GM20431 (cell line): ENCODE measurements around the gene PER2.
"Not testable (repeated sequence)": the region's sequence is repeated elsewhere in the genome, so short reads cannot be mapped to it uniquely, and the experiment has no call there.

Source experiments
- in situ Hi-C: fragments of 300-500 bp; cut with MseI, MboI; formaldehyde crosslinking; loops from one replicate; pipeline ENCODE4 v1.15.0; 2020; ENCODE audit warnings: low sequenced_read_pairs; ENCODE audit not compliant: unreplicated experiment

PER2 gene

DNA sequence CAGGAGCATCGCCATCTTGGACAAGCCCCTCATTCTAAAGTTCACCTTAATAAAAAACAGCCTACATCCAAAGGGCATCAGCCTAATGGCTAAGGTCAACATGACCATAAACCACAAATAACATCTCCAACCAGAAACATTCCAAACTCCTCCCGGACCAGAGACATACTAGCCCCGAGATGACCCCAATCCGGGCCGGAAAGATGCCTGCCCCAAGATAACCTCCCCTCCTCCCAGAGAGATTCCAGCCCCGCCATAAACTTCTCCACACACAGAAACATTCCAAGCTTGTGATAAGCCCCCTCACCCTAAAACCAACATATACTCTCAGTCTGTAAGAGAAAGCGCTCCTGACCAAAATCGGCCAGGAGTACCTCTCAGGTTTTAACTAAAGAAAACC, 16.7 kb downstream of the PER2 start:
- in situ Hi-C loops, result not testable (repeated sequence)

DNA sequence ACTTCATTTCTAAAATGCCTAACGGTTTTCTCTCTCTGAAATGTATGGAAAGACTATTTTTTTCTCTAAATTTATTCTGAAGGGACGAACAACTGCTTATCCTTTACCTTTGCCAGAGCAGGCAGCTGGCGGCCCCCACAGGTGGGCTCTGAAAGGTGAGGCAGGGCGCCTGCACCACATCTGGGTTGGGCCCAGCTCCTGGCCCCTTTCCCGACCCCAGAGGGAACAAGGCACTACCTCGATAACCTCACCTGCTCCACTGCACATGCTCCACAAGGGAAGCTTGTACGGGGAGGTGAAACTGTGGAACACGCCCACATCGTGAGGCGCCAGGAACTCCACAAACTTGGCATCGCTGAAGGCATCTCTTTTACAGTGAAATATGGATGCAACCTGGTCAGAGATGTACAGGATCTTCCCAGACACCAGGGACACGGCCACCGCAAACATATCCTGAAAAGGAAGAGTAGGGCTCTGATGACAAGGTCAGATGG, 17.3 kb downstream of the PER2 start:
- in situ Hi-C loops, result no loop called here

DNA sequence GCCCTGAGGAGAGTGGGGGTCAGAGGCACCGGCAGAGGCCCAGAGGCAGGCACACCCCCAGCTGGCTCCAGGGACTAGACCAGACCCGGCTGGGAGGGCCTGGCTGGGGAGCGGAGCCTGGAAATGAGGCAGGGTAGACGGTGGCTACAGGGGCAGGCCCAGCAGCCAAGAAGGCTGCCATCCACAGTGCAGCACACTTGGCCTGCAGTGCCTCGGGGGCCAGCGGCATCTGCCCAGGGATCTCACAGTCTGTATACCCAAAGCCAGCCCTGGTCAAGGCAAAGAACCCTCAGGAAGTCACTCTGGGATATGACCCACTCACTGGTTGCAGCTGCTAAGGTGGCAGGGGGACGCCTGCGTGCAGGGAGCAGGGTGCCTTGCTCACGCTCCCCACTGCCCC, 17.8 kb downstream of the PER2 start:
- in situ Hi-C loops, result no loop called here

DNA sequence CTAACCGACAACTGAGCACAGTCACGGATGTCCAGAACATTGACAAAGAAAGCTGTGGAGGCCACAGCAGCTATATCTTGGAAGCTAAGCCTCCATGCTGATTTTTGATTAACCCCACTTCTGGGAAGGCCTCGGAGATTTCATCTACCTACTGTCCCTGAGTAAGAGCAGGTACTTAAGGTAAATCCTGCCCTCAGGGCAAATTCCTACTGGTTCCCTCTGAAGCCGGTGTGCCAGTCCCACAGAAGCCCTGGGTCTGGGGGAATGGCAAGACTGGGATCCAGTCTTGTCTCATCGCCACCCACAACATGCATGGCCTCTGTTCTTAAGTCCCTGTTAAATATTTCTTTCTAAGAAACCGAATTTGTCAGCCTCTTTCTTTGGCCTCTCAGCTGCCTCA, 18.7 kb downstream of the PER2 start:
- in situ Hi-C loops, result no loop called here

DNA sequence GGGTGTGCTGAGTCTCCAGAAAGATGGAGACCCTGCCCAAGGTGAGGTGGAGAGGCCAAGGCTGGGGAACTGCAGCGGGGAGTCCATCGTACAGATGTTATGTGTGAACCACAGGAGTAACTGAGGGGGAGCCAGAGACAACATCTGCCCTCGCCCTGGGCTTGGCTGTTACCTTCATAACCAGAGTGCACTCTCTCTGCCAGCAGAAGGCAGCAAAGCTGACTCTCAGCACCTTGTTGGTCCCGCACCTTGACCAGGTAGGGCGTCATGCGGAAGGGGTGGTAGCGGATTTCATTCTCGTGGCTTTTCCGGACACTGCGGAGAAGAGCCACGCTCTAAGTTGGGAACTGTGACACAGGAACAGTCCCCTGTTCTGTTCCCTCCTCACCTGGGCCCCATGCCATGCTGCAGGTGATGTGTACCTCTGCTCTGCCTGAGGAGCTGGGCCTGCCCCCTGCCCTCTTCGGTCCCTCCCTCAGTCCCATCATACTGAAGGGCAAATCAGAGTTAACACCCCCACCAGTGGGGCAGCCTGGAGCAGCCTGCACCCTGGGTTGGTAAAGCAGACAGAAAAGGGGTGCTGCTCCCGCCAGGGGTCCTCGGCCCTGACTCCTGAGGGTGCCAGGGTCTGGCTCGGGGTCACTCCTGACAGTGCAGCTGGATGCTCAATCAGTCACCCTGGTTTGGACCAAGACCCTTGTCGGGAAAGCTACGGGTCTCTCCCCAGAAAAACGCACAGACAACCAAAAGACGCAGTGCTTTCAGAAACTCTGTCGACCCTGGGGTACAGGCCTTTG, 20.3 kb downstream of the PER2 start:
- in situ Hi-C loops, result no loop called here

DNA sequence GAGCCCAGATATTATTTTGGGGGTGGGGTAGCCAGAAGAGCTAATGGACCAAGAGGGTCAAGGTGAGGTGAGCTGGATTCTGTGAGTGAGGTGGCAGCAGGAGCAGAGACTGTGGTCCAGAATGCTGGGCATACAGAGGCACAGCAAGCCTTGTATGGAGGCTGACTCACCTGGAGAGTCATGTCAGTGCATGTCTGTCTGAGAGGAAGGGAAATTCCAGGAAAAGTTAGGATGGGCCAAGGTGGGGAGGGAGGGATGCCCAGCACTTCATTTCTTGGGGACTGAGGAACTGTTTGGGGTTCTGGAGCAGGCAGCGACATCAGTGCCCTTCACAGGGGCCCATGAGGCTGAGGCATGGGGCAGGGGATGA, 21.1 kb downstream of the PER2 start:
- in situ Hi-C loops, result no loop called here

DNA sequence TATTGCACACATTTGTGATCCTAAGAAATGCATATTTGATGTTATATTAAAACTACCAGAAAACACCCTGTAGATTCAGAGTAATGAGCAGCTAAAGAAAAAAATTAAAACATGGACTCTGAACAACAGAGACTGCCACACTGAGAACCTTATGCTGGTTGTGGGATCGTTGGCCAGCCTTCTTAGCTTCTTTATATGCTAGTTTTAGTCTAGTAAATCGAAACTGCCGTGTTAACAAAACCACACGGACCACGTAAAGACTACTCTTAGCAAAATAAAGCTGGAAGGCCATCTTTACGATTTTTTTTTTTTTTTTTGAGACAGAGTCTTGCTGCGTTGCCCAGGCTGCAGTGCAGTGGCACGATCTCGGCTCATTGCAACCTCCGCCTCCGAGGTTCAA, 22.8 kb downstream of the PER2 start:
- in situ Hi-C loops, result no loop called here

DNA sequence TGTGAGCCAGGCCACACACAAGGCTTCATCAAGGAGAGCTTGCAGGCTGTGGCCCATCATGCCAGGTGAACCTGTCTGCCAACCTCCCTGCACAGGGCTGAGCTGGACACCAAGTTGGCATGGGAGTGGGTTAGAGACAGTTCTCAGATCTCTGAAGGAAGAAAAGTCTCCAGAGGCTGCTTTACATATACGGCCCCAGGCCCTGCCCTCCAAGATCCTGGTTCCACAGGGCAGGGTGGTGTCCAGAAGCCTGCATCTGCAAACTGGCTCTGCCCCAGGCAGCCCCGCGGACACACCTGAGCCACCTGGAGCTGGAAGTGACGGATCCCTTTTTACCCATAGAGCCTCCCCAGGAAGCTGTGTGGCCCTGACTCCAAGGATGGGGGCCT, 24.3 kb downstream of the PER2 start:
- in situ Hi-C loops, result no loop called here

DNA sequence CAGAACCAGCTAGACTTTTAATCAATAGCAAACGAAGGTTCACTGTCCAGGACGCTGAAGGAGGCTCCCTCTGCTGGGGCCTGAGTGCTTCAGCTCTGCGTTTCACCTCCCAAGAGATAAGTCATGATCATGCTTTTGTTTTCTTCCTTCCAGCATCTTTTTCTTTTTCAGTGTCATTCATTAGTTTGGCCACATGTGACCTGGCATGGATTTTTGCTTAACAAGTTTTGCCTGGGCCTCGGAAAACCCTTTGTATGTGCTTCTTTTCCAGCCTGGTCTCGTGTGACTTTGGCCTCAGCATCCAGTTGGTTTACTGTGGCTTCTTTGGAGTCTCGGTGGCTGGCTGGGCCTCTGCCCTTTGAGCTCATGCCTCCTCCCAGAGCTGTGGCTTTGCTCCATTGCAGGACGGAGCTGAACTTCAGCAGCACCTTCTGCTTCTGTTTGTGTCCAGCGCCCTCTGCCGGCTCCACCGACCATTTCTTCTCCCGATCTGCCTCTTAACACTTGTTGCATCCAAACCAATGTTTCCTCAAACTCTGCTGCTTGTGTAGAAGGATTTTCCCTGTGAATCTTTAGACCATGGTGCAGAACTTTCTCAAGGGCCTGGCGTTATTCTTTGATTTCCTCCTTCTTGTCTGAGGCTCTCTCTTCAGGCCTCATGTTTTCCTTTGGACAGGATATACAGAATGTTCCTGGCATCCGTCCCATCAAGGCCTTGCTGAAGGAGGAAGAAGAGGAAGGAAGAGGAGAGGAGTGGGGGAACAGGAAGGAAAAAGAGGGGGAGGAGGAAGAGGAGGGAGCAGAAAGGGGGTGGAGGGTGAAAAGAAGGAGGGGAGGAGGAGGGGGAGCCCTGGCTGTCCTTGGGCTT, 25.0 kb downstream of the PER2 start:
- in situ Hi-C loops, result no loop called here

DNA sequence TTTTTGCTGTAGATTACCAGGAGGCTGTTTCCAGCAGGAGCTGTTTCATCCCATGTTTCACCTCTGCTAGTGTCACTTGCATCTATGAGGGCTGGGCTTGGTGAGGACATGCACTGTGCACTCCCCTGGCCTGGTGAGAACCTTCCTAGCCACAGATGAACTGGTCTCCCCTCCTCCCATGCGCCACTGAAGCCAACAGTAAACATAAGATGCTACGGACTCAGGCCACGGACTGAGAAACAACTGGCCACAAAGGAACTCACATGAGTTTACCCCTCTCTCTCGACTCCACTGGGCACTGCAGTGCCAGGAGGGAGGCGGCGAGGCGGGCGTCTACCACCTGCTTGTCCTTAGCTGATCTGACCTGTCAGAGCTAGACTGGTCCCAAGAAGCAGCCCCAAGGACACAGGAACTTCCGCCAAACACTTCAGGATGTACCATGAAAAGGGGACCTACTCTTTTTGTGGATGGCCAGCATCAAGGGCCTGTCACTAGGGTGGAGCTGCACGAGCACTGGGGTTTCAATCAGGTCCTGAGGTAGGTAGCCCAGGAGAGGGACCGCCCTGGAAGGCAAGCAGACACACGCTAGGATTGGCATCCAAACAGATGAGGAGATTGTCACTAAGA, 25.8 kb downstream of the PER2 start:
- in situ Hi-C loops, result no loop called here

DNA sequence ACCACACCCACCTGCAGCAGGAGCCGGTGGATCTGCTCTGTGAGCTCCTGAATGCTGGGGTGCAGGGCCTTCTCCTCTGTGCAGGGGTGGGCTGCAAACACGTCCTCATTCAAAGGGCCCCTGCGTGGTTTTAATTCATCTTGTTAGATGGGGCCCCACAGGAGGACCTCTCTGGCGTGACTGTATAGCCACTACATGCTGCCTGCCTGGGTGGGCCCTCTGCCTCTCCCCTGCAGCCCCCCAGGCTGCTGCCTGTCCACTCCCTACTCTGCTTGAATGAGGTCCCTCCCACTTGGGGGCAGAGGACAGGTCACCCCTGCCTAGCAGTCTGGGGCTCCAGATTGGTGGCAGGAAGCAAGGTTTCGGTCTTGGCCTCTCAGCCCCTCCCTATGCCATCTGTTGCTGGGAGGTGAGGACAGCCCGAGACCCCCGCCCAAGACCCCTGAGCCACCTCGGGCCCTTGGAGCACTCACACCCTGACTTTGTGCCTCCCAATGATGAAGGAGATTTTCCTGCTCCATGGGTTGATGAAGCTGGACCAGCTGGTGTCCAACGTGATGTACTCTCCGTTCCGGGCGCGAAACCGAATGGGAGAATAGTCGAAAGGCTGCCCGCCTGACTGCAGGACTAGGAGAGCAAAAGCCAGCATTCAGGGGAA, 26.6 kb downstream of the PER2 start:
- in situ Hi-C loops, result no loop called here

DNA sequence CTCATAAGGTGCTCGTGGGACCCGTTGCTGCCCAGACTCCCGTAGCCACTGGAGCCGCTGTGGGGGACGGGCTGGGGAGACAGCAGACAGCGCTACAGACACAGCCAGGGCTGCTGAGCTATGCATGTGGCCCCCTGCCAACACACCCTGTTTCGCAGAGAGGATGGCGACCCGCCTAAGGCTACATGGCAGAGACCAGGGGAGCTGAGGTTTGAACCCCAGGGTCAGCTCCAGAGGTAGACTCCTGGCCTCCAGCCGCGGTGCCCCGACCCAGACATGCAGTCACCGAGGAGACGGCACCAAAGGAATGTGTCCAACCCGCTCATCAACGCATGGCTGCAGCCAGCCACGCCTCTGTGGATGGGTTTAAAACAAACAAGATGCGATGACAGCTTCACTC, 27.5 kb downstream of the PER2 start:
- in situ Hi-C loops, result no loop called here

DNA sequence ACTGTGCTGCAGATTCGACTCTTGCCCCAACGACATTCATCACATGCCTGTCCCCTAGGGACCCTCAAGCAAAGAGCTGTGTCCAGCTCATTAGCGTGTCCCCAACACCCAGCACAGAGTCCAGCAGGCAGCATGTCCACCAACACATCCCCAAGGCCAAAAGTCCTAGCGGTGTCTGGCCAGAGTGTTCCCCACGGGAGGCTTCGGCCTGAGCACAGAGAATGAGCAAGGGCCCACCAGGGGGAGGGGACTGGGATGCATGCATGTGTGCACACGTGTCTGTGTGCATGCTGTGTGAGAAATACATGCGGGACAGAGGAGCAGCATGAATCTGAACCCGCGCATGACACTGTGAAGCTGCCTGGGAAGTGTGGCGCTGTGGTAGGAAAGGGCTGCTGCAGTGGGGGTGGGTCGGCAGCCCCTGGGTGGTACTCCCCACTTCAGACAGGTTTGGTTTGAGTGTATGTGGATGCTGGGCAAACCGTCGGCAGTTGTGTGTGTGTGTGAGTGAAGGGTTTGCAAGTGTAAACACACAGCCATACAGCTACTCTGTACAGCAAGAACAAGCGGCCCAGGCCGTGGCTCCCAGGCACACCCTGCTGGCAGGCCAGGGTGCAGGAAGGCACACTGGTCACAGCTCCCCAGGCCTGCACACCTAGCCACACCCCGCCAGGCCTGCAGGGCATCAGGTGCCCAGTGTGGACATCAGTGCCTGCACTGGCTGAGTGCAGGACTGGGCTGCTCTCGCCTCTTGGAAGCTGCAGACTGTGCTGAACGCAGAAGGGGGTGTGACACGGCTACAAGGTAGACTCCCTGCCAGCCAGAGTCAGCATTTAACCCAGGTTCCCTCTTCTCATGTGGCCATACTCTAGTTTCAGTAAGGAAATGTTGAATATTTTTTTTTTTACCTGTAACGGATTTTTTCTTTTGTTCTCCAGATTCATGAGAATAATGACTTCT, 29.1 kb downstream of the PER2 start:
- in situ Hi-C loops, result no loop called here

DNA sequence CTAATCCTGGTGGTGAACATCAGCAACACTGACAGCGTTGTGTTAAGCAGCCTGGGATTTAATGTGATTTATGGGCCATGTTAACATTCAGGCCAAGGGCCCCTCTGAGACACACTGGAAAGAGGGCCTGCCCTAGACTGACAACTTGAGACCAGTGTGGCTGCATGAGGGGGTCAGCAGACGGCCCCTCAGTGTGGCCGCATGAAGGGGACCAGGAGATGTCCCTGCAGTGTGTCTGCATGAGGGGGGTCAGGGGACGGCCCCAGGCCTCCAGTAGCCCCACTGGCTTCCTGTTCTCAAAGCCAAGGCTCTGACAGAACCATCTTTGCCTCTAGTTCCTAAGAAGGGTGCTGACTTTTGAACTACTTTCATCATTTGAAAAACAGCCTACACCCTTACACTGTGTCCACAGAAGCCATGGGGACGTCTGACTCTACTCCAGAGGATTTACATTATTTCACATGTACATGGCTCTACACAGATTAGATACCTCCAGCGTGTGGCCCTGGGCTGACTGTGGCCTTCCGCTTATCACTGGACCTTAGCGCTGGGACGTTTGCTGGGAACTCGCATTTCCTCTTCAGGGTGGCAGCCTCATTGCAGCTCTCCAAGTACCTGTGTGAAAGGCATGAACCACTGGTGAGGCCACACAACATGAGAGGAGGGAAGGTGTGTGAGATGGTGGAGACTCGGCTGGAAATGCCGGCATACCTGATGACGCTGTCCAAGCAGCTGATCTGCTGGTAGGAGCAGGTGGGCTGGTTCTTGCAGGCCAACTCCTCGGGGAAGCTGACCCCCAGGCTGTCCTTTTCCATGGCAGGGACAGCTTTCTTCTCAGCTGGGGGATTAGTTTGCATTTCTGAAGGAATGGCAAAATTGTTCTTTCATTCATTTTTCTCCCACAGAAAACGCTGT, 30.4 kb downstream of the PER2 start:
- in situ Hi-C loops, result no loop called here

DNA sequence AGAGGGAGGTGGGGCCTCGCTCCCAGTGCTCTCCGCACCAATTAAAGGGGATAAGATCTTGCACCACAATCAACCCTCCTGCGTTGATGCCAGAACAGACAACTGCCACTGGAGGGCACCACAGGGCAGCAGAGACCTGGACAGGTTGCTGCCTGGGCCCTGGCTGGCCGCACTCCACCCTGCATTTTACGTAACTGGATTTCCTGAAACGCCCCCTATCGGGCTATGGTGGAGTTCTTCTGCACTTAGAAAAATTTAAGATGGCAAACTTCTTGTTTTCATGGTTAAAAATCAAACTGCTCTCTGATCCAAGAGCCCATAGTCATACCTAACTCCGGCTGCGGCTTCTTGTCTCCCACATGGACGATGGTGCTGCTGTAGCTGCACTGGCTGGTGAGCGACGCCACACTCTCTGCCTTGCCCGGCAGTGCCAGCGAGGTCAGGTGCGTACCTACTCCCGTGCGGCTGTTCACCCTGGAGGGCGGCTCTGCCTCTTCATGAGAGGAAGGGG, 31.8 kb downstream of the PER2 start:
- in situ Hi-C loops, result no loop called here

DNA sequence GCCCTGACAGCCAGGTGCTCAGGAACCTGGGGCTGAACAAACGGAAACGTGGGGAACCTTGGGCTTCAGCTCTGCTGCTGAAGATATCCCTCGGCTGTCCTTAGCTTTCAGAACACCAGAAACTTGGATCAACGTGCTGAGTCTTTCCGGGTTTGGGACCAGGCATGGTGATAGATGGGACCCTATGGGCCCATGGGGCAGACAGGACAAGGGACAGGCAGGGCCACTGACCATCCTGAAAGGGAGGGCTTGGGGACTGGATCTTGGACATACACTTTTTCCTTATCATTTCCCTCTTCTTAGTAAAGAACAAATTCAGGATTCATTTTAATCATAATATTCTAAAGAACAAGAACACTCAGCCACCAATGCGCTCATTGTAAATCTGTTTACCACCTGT, 32.3 kb downstream of the PER2 start:
- in situ Hi-C loops, result no loop called here

DNA sequence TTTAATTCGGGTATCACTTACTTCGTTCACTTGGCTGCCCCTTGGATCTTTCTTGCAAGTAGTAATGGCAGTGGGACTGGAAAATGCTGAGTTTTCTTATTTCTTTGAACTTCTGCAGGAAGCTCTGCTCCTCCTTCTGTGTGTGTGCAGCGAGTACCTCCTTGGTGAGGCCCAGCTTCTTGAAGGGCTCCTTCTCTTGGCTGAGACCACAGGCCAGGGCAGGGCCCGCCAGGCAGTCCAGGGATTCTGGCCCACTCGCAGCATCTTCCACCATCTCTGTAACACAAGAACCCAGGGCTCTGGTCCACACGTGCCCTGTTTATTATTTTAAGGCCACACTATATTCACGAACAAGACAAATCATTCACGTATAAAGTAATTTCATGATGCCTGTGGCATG, 32.8 kb downstream of the PER2 start:
- in situ Hi-C loops, result no loop called here

DNA sequence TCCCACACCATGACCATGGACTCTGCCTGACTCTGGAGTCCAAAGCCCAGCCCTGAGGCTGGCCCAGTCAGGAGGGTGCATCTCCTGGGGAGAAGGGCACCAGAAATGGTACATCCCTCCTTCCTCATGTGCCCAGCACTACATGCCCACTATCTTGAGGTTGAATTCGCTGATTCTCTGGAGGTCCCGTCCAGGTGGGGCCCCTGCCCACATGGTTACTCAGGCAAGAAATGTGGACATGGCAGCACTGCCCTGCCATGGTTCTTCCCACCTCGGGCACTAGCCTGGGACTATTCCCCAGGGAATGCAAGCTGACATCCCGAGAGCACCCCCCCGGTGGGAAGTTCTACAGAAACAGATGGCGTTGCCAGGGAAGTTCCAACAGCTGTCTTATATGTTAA, 33.3 kb downstream of the PER2 start:
- in situ Hi-C loops, result no loop called here
